Measurements from ENCODE around the gene SLC12A4.

Gene SLC12A4

DNA sequence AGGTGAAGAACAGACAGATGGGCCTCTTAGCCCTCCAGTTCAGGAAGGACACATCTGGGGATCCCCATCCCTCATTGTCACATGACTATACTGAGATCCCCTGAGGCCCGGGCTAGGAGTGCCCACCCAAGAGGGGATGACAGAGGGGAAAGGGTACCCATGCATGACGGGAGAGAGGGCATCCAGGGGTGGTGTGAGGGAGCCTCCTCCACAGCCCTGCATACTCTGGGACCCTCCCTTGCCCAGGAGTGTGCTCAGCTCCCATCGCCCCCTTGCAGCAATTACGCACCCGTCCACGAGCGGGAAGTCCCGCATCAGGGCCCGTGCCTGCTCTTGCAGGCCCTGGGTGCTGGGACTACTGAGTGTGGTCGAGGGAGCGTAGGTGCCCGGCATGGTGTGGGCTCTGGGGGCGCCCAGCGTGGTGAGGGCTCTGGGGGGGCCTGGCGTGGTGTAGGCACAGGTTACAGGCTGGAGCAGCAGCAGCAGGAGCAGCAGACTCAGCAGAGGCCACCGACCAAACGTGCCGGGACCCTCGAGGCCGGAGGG lies 24.3 kb upstream of the SLC12A4 start:
- TF ChIP-seq POLR2AphosphoS5 (IDR thresholded peaks at IDR 0.05; ENCODE audit: borderline replicate concordance, low read depth, low read length) (no peak), EZH2 (IDR thresholded peaks at IDR 0.05) (no peak), FOXP2 (optimal IDR thresholded peaks at IDR 0.05; ENCODE audit: control extremely low read depth, extremely low read length, insufficient read depth) (no peak)
- DNase-seq (ENCODE audit: low read depth, low spot score), result no peak
- Histone ChIP-seq H3K36me3 (ENCODE audit: insufficient read depth, low read length) (no peaks in the 10 kb centered on the region), H3K9me3 (ENCODE audit: low read depth, low read length) (no peaks in the 10 kb centered on the region), H3K4me3 (no peak overlapping the region), H3K27ac (no peak overlapping the region), H3K9ac (ENCODE audit: insufficient read length) (no peak overlapping the region)

DNA sequence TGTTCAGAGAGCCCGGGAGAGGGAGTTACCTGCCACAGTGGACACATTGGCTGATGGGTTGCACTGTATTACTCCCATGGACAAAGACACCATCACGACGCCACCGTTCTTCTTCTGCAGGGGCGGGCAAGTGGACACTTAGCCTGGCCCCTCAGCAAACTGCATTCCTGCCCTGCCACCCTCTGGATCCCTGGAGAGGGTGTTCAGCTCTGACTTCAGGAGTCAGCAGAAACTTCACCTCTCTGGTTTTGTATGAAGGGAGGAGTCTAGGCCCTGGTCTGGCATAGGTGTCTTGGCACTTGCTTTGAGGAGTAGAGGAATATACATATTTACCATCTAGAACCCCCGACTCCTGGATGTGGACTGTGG lies 21.6 kb upstream of the SLC12A4 start:
- no peak for DNase-seq (ENCODE audit: low read depth, low spot score)
- no peaks in the 10 kb centered on the region for H3K36me3 ChIP-seq (ENCODE audit: insufficient read depth, low read length)
- no peak overlapping the region for H3K27ac ChIP-seq
- no peak overlapping the region for H3K4me3 ChIP-seq
- H3K9me3 ChIP-seq (ENCODE audit: low read depth, low read length), result no peaks in the 10 kb centered on the region
- H3K9ac ChIP-seq (ENCODE audit: insufficient read length), result no peak overlapping the region
- TF ChIP-seq POLR2AphosphoS5 (IDR thresholded peaks at IDR 0.05; ENCODE audit: borderline replicate concordance, low read depth, low read length) (no peak), FOXP2 (optimal IDR thresholded peaks at IDR 0.05; ENCODE audit: control extremely low read depth, extremely low read length, insufficient read depth) (no peak), EZH2 (IDR thresholded peaks at IDR 0.05) (no peak)

GRCh38 chr16:67989322-67990017 lies 21.0 kb upstream of the SLC12A4 start:
- Histone ChIP-seq H3K9me3 (ENCODE audit: low read depth, low read length) (no peaks in the 10 kb centered on the region), H3K4me3 (no peak overlapping the region), H3K36me3 (ENCODE audit: insufficient read depth, low read length) (no peaks in the 10 kb centered on the region), H3K9ac (ENCODE audit: insufficient read length) (no peak overlapping the region), H3K27ac (no peak overlapping the region)
- TF ChIP-seq FOXP2 (optimal IDR thresholded peaks at IDR 0.05; ENCODE audit: control extremely low read depth, extremely low read length, insufficient read depth), result no peak
- no peak for TF ChIP-seq EZH2 (IDR thresholded peaks at IDR 0.05)
- TF ChIP-seq POLR2AphosphoS5 (IDR thresholded peaks at IDR 0.05; ENCODE audit: borderline replicate concordance, low read depth, low read length), result no peak
- no peak for DNase-seq (ENCODE audit: low read depth, low spot score)

DNA sequence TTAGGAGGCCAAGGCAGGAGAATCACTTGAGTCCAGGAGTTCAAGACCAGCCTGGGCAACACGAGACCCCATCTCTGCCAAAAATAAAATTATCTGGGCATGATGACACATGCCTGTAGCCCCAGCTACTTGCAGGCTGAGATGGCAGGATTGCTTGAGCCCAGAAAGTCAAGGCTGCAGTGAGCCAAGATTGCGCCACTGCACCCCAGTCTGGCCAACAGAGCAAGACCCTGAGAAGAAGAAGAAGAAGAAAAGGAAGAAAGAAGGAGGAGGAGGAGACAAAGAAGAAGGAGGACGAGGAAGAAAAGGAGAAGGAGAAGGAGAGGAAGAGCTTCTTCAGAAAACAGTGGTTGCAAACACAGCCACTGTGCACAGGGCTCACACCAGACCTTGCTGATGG lies 20.2 kb upstream of the SLC12A4 start:
- Histone ChIP-seq H3K27ac (no peak overlapping the region), H3K4me3 (no peak overlapping the region), H3K36me3 (ENCODE audit: insufficient read depth, low read length) (no peaks in the 10 kb centered on the region), H3K9ac (ENCODE audit: insufficient read length) (no peak overlapping the region), H3K9me3 (ENCODE audit: low read depth, low read length) (no peaks in the 10 kb centered on the region)
- no peak for TF ChIP-seq EZH2 (IDR thresholded peaks at IDR 0.05)
- no peak for TF ChIP-seq POLR2AphosphoS5 (IDR thresholded peaks at IDR 0.05; ENCODE audit: borderline replicate concordance, low read depth, low read length)
- TF ChIP-seq FOXP2 (optimal IDR thresholded peaks at IDR 0.05; ENCODE audit: control extremely low read depth, extremely low read length, insufficient read depth), result no peak
- no peak for DNase-seq (ENCODE audit: low read depth, low spot score)

DNA sequence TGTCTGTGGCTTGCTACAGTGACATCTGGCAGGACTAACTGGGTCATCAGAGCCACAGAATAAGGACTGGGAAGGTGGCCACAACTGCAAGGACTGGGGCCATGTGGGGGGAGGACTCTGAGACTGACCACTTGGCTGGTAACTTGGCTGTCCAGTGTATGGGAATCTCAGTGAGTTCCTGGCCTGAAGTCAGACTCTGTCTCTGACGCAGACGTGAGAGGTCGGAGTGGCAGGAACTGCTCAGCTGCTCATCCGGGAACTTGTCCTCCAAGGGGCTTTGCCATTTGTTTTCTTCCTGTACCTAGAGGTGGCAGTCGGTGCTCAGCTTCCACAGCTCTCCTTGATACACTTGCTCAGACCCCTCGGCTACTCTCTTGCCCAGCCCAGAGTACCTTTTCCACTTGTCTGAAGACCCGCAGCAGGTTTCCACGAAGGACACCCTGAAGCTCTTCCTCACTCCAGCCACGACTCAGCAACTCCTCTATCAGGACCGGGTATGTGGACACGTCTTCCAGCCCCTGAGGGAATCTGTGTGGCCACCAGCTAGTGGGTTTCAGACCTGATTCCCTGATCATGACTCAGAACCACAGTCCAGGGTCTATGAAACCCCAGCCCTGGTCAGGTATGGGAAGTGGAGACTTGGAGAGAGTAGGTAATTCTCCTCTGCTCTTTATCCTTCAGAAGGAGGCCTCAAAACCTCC lies 19.2 kb upstream of the SLC12A4 start:
- TF ChIP-seq FOXP2 (optimal IDR thresholded peaks at IDR 0.05; ENCODE audit: control extremely low read depth, extremely low read length, insufficient read depth) (no peak), EZH2 (IDR thresholded peaks at IDR 0.05) (no peak), POLR2AphosphoS5 (IDR thresholded peaks at IDR 0.05; ENCODE audit: borderline replicate concordance, low read depth, low read length) (no peak)
- H3K27ac ChIP-seq, result no peak overlapping the region
- H3K9ac ChIP-seq (ENCODE audit: insufficient read length), result no peak overlapping the region
- no peak overlapping the region for H3K4me3 ChIP-seq
- no peaks in the 10 kb centered on the region for H3K36me3 ChIP-seq (ENCODE audit: insufficient read depth, low read length)
- no peaks in the 10 kb centered on the region for H3K9me3 ChIP-seq (ENCODE audit: low read depth, low read length)
- DNase-seq (ENCODE audit: low read depth, low spot score), result no peak

DNA sequence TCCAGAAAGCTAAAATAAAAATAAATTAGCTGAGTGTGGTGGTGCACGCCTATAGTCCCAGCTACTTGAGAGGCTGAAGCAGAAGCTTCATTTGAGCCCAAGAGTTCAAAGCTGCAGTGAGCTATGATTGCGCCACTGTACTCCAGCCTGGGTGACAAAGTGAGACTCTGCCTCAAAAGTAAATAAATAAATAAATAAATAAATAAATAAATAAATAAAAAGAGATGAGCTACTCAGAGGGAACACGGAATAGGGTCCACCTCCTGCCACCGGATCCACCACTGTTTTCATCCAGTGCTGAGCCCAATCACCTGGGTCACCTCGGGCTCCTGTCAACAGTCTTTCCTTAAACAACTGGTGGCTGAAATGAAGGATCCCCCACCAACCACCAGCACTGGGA lies 18.5 kb upstream of the SLC12A4 start:
- no peak overlapping the region for H3K27ac ChIP-seq
- no peaks in the 10 kb centered on the region for H3K36me3 ChIP-seq (ENCODE audit: insufficient read depth, low read length)
- DNase-seq (ENCODE audit: low read depth, low spot score), result no peak
- no peak overlapping the region for H3K9ac ChIP-seq (ENCODE audit: insufficient read length)
- no peak for TF ChIP-seq EZH2 (IDR thresholded peaks at IDR 0.05)
- H3K4me3 ChIP-seq, result no peak overlapping the region
- H3K9me3 ChIP-seq (ENCODE audit: low read depth, low read length), result no peaks in the 10 kb centered on the region

DNA sequence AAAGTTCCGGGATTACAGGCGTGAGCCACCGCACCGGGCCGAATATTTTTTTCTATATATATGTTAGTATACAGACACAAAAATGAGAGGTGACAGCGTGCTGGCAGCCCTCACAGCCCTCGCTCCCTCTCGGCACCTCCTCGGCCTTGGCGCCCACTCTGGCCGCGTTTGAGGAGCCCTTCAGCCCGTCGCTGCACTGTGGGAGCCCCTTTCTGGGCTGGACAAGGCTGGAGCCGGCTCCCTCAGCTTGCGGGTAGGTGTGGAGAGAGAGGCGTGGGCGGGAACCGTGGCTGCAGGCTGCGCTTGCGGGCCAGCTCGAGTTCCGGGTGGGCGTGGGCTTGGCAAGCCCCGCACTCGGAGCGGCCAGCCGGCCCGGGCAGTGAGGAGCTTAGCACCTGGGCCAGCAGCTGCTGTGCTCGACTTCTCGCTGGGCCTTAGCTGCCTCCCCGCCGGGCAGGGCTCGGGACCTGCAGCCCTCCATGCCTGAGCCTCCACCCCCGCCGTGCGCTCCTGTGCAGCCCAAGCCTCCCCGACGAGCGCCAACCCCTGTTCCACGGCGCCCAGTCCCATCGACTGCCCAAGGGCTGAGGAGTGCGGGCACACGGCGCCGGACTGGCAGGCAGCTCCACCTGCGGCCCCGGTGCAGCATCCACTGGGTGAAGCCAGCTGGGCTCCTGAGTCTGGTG lies 13.7 kb upstream of the SLC12A4 start:
- TF ChIP-seq POLR2AphosphoS5 (IDR thresholded peaks at IDR 0.05; ENCODE audit: borderline replicate concordance, low read depth, low read length) (no peak), EZH2 (IDR thresholded peaks at IDR 0.05) (no peak), FOXP2 (optimal IDR thresholded peaks at IDR 0.05; ENCODE audit: control extremely low read depth, extremely low read length, insufficient read depth) (no peak)
- Histone ChIP-seq H3K36me3 (ENCODE audit: insufficient read depth, low read length) (no peaks in the 10 kb centered on the region), H3K27ac (no peak overlapping the region), H3K9ac (ENCODE audit: insufficient read length) (no peak overlapping the region), H3K4me3 (no peak overlapping the region), H3K9me3 (ENCODE audit: low read depth, low read length) (no peaks in the 10 kb centered on the region)
- DNase-seq (ENCODE audit: low read depth, low spot score), result no peak

GRCh38 chr16:67979955-67980678 lies 11.7 kb upstream of the SLC12A4 start, which contains the start of gene DPEP3:
Gene DPEP3 (minus strand): TSS chr16:67980499. CDS start chr16:67980380, 119 bp downstream.
- H3K36me3 ChIP-seq (ENCODE audit: insufficient read depth, low read length), result no peaks in the 10 kb centered on the region
- H3K27ac ChIP-seq, result no peak within 1 kb of the TSS
- DNase-seq (ENCODE audit: low read depth, low spot score), result no peak
- H3K9ac ChIP-seq (ENCODE audit: insufficient read length), result no peak within 1 kb of the TSS
- no peak within 1 kb of the TSS for H3K4me3 ChIP-seq
- TF ChIP-seq EZH2 (IDR thresholded peaks at IDR 0.05) (no peak), POLR2AphosphoS5 (IDR thresholded peaks at IDR 0.05; ENCODE audit: borderline replicate concordance, low read depth, low read length) (no peak), FOXP2 (optimal IDR thresholded peaks at IDR 0.05; ENCODE audit: control extremely low read depth, extremely low read length, insufficient read depth) (no peak)
- no peaks in the 10 kb centered on the region for H3K9me3 ChIP-seq (ENCODE audit: low read depth, low read length)
